Lower leg skin (tissue), 4 donors: ENCODE measurements around the gene ST8SIA5. TPM values are rescaled to one million over a fixed set of nuclear protein-coding genes. Genes with fewer than 3 reads are reported as not detected.

Experiments used
- DNase-seq, 2 donors: peaks; one replicate each; pipeline ENCODE4 v3.0.0-alpha.2; 2019; ENCODE audit warnings: low spot score in 2 of 2
- H3K4me3 ChIP-seq: fragments of 200-600 bp; sonication (generic); 2 replicates; pipeline ENCODE4 v1.5.1; 2017; ENCODE audit warnings: mild to moderate bottlenecking, low read depth; ENCODE audit not compliant: poor library complexity, severe bottlenecking
- CTCF ChIP-seq, 3 donors: fragments of 450-650 bp; IDR thresholded peaks; one replicate each; pipeline ENCODE4 v1.5.1; 2016; ENCODE audit warnings: antibody characterized with exemption in 3 of 3, mild to moderate bottlenecking in 3 of 3, moderate library complexity in 2 of 3
- POLR2A ChIP-seq, 2 donors: fragments of 450-650 bp; IDR thresholded peaks; one replicate each; pipeline ENCODE4 v1.6.1; 2016 to 2017; ENCODE audit warnings: antibody characterized with exemption in 2 of 2, mild to moderate bottlenecking in 1 of 2, moderate library complexity in 1 of 2
- WGBS, 2 donors: methylation state at CpG; one replicate each; pipeline ENCODE4 v1.1.5; 2018; 5-methylcytosine and 5-hydroxymethylcytosine counted together
- intact Hi-C: fragments of 100-400 bp; cut with DNase I; formaldehyde crosslinking; loops from one replicate; pipeline ENCODE4 v1.15.0; 2023; ENCODE audit warnings: low total_unique reads
- total RNA-seq, 4 donors: library from RNA; depleted of rRNA; stranded (reverse); fragments of >200 nt; gene quantifications; one replicate each; pipeline ENCODE4 v1.1.0, GENCODE V29; 2016

Gene ST8SIA5
- total RNA-seq, 4 donors from 2014 or later = not detected

- intact Hi-C loops = no loop called here
- WGBS, 2 donors = 61 to 65% methylated on average over 8 of the region's 8 CpGs
- DNase-seq = peak in 1 of 2 donors; percentile 74
- H3K4me3 ChIP-seq = no peak overlapping the region
- no peak for TF ChIP-seq POLR2A (IDR thresholded peaks at IDR 0.05)
- no peak for TF ChIP-seq CTCF (IDR thresholded peaks at IDR 0.05)
Measured at GRCh38 chr18:46632401-46633071, 124.3 kb downstream of the ST8SIA5 start.

GRCh38 chr18:46630991-46631390 lies 125.9 kb downstream of the ST8SIA5 start:
- TF ChIP-seq POLR2A (IDR thresholded peaks at IDR 0.05) (no peak), CTCF (IDR thresholded peaks at IDR 0.05) (no peak)
- WGBS, 2 donors = 79 to 80% methylated on average over 3 of the region's 3 CpGs
- intact Hi-C loops = no loop called here
- no peak overlapping the region for H3K4me3 ChIP-seq
- DNase-seq = no peak

- WGBS, 2 donors = 60 to 63% methylated on average over 4 of the region's 4 CpGs
- intact Hi-C loops = no loop called here
Measured at GRCh38 chr18:46630160-46630559, 126.7 kb downstream of the ST8SIA5 start.

GRCh38 chr18:46629361-46629760 lies 127.5 kb downstream of the ST8SIA5 start:
- intact Hi-C loops = no loop called here
- no peak overlapping the region for H3K4me3 ChIP-seq
- TF ChIP-seq POLR2A (IDR thresholded peaks at IDR 0.05) (no peak), CTCF (IDR thresholded peaks at IDR 0.05) (no peak)
- peak in 1 of 2 donors; percentile 75 for DNase-seq
- WGBS, 2 donors = 84 to 89% methylated on average over 5 of the region's 5 CpGs

More at GRCh38 chr18:46630160-46630559, 126.7 kb downstream of the ST8SIA5 start:
- DNase-seq = peak in 1 of 2 donors; percentile 39
- H3K4me3 ChIP-seq = no peak overlapping the region
- no peak for TF ChIP-seq CTCF (IDR thresholded peaks at IDR 0.05)
- no peak for TF ChIP-seq POLR2A (IDR thresholded peaks at IDR 0.05)

DNA sequence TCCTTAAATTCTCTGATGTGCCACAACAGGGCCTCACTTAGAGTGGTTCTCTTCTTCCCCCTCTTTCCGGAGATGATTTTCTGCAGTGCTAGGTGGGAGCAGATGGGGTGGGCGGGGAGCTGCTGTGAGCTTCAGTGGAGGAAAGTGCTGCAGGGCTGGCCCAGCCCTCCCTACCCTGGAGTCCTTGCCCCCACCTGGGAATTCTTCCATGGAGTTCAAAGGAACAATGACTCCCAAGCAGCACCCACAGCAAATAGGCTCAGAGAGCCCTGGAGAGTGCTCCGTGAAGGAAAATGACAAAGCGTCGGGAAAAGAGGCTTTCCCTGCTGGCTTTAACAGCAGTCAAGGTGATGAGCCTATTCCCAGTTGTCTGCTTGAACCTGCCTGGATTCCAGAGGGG lies 128.6 kb downstream of the ST8SIA5 start:
- intact Hi-C loops = no loop called here
- 58 to 64% methylated on average over 5 of the region's 5 CpGs for WGBS, 2 donors
- no peak overlapping the region for H3K4me3 ChIP-seq
- peak in 1 of 2 donors; percentile 61 for DNase-seq
- TF ChIP-seq POLR2A (IDR thresholded peaks at IDR 0.05) (no peak), CTCF (IDR thresholded peaks at IDR 0.05) (no peak)

- TF ChIP-seq CTCF (IDR thresholded peaks at IDR 0.05) = no peak
- DNase-seq = peak in 1 of 2 donors; percentile 63
- 47 to 53% methylated on average over 2 of the region's 2 CpGs for WGBS, 2 donors
- no peak overlapping the region for H3K4me3 ChIP-seq
- intact Hi-C loops = no loop called here
Measured at GRCh38 chr18:46627136-46627535, 129.7 kb downstream of the ST8SIA5 start.
